K562 (cell line): ENCODE results near the gene LRRK1.

Experiments
- CHD7 ChIP-seq: fragments of 200-600 bp; sonication (generic); IDR thresholded peaks from one replicate; pipeline ENCODE4 v1.6.1; 2012; ENCODE audit warnings: mild to moderate bottlenecking, low read depth, low read length, inconsistent platforms
- GTF2A2 ChIP-seq: IDR thresholded peaks from 2 replicates; pipeline ENCODE4 v1.6.1; 2016; ENCODE audit warnings: mild to moderate bottlenecking, missing genetic modification characterization, missing compliant biosample characterization
- HOXB6 ChIP-seq: fragments of 250-450 bp; sonication (Bioruptor Pico); IDR thresholded peaks from 2 replicates; pipeline ENCODE4 v1.5.1; 2022; ENCODE audit warnings: mild to moderate bottlenecking, borderline replicate concordance
- ZFP36 ChIP-seq: fragments of 150-350 bp; IDR thresholded peaks from 2 replicates; pipeline ENCODE4 v1.6.1; 2018; ENCODE audit warnings: low read length, low read depth; ENCODE audit not compliant: partially characterized antibody
- ZNF121 ChIP-seq: sonication (generic); formaldehyde crosslinking; conservative IDR thresholded peaks from 2 replicates; pipeline ENCODE4 v1.8.0; 2022; ENCODE audit warnings: missing genetic modification reagents

DNA sequence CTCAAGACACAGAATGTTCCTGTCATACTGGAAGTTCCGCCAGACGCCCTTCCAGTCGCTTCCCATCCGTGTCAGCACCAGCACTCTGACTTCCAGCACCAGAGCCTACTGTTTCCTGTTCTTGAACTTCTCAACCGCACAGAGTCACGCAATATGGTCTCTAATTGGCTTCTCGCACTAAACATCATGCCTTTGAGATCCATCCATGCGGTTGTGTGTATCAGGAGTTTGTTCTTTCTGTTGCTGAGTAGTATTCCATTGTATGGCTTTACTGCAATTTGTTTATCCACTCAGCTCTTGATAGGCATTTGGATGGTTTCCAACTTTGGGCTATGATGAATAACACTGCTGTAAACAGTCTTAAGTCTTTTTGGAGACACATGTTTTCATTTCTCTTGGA is 112.1 kb downstream of the LRRK1 start:
- TF ChIP-seq HOXB6 (CRISPR knock-in tag) (no peak), GTF2A2 (tag) (no peak), ZNF121 (CRISPR knock-in tag) (no peak), ZFP36 (no peak), CHD7 (no peak)
